HG02981 (cell line): Measurements from ENCODE around the gene MAML2.

Experiments used
- ATAC-seq: cut with Tn5 transposase; IDR thresholded peaks from one replicate; pipeline ENCODE4 v1.9.1; 2021; ENCODE audit warnings: mild to moderate bottlenecking, moderate library complexity; ENCODE audit not compliant: unreplicated experiment

The MAML2 gene

DNA sequence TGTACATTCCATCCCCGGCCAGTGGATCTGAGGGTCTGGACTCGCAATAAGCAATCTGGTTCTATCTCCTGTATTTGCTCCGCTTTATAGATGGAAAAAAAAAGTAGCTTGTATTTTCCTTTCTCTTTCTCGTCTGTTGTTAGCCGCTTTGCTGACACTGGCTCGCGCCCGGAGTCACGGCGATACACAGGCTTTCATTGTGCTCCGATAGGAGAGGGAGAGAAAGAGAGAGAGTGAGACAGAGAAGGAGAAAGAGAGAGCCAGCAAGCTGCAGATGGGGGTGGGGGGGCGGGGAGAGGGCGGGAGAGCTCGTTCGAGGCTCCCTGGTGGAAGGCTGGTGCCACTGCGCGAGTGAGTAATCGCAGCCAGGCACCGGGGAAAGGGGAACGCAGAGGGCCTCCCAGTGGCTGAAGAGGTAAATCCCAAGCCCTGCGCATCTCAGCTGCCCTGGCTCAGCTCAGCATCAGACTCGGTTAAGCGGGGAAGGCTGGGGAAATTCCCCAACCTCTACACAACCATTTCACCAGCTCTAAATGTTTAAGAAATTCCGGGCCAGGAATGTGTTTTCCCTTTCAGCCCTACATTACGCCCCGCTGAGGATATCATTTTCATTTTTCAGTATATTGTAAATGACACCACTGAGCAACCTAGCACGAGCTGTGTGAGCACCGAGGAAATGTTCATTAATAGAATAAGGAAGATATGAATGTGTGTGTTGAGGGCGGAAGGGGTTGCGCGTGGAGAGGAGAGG lies at the start of gene MAML2:
TSS of gene MAML2 (minus strand) at position 235 of the 751 bp plus-strand sequence. CDS start 1,300 bp downstream, outside the sequence.
- ATAC-seq = peak; percentile 78

- ATAC-seq = no peak
Observed at GRCh38 chr11:96391698-96392307, 48.8 kb upstream of the MAML2 start.

DNA sequence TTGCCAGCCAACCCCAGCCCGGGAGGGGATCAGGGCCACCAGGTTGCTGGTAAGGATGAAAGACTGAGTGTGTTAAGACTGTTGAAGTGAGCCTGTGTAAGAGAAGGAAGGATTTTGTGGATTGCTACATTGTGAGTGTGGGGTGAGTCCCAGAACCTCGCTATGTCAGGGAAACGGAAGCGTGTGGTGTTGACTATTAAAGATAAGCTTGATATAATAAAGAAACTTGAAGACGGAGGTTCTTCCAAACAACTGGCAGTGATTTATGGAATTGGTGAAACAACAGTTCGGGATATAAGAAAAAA lies 47.4 kb upstream of the MAML2 start:
- no peak for ATAC-seq

GRCh38 chr11:96389720-96390487 lies 46.9 kb upstream of the MAML2 start, which contains the start of the genes CCDC82 and JRKL:
TSS of gene CCDC82 (minus strand) at chr11:96389912. CDS start at chr11:96384747, 5,165 bp downstream.
TSS of gene JRKL (plus strand) at chr11:96390013. CDS start at chr11:96390650, 637 bp downstream.
- peak; percentile 92 for ATAC-seq

DNA sequence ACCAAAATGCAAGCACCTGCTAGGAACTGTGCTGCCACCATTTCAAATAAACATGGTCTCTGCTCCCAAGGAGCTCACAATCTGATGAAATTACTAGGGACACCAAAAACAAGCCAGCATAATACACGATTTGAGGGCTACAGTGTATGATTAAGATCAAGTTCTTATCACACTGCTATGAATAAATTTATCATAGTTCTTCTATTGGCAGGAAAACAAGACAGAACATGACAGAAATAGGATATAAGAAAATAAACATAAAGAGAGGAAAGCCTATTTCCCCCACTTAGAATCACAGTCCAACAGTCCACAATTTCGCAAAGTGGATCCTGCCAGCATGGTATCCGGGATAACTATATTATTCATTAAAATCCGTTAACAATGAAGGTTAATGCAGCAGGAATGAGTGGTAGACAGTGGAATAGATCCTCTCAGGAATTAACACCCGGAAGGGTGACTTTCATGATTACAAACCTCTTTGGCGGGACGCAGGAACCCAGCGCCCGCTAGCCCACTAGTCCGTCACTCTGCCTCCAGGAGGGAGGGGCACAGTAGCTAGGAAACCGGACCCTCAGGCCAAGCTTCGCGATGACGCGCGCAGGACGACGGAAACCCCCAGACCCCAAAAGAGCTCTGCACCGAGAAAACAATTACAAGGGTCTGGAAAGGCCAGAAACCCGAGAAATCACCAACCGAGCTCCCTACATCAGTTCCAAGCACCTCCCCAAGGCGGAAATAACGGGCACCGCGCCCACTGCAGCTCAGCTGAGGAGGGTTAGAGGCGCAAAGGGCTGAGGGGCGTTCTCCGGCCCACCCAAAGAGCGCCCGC lies 46.1 kb upstream of the MAML2 start:
- ATAC-seq = peak; percentile 45

GRCh38 chr11:96385187-96385586 lies 42.2 kb upstream of the MAML2 start:
- ATAC-seq = no peak

DNA sequence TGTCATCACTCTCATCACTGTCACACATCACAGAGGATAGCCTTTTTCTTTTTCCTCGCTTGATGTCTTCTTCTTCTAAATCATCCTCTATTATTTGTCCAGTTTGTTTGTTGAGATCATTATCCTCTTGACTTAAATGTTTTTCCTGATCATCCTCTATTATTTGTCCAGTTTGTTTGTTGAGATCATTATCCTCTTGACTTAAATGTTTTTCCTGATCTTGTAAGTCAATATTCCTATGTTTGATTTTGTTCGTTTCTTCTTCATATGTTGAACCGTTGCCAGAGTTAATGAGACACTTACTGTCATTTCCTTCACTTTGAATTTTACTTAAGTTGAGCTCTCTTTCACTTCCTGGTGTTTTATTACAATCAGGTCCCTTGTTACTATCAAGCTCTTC lies 41.2 kb upstream of the MAML2 start:
- no peak for ATAC-seq

GRCh38 chr11:96376796-96377195 lies 33.8 kb upstream of the MAML2 start:
- ATAC-seq = no peak

DNA sequence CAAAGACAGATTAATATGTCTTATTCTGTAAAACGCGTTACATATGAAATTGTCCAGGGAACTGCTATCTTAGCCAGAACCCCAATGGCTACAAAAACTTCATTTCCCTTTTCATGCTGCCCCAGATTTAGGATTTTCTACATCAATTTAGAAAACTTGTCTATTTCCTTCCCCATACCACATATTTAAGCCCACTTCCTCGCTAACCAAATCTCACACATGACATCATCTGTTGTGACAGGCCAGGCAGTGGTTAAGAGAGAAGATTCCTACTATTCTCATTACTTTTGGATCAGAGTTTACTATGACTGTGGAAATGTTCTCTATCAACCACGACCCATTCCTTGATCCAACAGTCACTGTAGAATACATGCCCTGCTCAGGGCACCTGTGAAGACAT lies 30.8 kb upstream of the MAML2 start:
- no peak for ATAC-seq

DNA sequence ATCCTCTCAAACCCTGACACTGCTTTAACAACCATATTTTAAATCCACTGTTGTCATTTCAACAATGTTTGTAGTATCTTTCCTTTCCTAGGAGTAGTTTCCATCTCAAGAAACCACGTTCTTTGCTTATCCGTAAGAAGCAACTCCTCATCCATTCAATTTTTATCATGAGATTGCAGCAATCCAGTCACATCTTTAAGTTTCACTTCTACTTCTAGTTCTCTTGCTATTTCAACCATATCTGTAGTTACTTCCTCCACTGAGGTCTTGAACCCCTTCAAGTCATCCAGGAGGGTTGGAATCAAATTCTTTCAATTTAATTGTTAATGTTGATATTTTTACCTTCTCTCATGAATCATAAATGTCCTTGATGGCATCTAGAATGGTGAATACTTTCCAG lies 24.3 kb upstream of the MAML2 start:
- ATAC-seq = no peak

DNA sequence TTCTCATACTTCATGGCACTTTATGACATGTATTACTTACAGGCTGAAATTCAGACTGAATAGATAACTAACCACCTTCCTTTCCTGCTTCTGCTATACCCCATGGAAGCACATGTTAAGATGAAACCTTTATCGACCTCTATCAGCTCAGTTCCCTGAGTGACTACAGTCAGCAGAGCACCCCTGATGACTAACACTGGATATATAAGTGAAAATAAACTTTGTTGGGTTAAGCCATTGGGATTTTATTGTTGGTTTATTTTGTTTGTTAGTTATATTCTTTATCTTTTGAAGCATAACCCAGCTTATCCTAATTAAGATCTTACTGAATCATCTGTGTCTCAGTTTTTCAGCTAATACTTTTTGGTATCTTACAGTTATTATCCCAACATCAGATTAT lies 23.0 kb upstream of the MAML2 start:
- no peak for ATAC-seq

DNA sequence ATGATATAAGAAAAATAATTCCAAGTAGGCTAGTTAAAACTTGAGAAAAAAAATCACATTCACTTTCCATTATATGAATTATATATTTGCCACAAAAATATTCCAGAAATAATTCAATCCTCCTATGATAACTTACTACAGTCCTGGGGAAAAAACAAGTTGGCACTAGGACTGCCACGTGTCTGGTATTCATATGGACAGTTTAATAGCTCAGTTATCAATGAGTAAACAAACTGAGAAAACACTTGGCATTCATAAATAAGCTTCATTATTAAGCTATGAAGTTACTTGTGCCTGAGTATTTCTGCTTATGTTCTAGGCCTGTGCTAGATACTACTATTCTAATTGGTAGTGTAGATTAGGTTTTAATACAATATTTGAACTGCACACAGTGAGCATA lies 22.5 kb upstream of the MAML2 start:
- no peak for ATAC-seq

- no peak for ATAC-seq
Observed at GRCh38 chr11:96361778-96362177, 18.8 kb upstream of the MAML2 start.

GRCh38 chr11:96358321-96358720 lies 15.3 kb upstream of the MAML2 start:
- no peak for ATAC-seq

DNA sequence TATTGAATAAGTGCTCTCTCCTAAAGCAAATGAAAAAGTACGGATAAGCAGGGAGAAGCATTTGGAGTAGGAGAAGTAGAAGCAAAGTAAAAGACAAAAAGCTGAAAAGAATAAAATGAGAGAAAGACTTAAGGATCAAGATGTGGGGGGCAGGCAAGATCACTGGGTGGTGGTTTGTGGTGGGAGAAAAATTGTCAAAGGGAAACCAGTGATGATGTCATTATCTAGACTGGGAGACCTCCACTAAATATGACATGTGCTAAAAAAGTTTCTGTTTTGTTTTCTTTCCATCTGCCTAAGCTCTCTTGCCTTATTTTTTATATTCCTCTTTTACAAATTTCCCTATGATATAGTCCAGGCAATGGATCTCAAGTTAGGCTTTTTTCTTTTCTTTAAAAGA lies 14.8 kb upstream of the MAML2 start:
- no peak for ATAC-seq

- no peak for ATAC-seq
Observed at GRCh38 chr11:96356848-96357247, 13.9 kb upstream of the MAML2 start.

DNA sequence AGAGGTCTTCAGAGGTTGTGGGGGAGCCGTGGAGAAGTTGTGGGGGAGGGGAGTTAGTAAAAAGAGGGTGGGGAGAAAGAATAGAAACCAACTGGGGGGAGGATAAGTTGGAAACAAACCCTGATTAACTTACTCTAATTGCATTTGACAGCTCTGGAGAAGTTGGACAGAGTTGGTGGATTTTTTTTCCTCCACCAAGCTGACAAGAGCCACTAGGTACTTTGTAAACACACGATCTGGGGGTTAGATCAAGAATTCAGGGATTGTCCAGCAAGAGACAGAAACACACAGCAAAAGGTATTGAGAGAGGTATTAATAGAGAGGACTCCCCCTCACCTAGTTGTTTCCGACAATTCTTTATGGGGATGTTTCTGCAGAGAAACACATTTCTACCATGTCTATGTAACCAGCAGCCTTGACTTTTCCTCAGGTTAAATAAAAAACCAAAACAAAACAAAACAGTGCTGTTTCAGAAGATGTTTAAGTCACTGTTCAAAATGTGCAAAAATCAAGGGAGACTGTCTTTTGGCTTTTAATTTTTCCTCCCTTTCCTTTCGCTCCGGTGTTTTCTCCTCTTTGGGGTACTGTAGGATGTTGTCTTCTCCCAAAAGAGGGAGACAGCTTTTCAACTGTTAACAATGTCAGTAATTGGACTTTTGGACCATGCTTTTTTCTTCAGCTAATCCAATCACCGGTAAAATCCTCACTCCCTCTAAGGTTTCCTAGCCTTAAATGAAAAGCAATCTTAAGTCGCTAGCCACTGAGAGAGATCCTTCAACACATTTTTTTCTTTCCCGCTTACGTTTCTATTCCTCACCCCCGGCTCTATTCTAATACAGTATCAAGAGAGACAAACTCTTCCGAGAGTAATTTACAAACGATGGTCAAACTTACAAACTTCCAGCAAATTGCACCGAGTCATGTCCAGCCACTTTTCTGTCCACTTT lies 708 bp downstream of the MAML2 start:
- no peak for ATAC-seq

DNA sequence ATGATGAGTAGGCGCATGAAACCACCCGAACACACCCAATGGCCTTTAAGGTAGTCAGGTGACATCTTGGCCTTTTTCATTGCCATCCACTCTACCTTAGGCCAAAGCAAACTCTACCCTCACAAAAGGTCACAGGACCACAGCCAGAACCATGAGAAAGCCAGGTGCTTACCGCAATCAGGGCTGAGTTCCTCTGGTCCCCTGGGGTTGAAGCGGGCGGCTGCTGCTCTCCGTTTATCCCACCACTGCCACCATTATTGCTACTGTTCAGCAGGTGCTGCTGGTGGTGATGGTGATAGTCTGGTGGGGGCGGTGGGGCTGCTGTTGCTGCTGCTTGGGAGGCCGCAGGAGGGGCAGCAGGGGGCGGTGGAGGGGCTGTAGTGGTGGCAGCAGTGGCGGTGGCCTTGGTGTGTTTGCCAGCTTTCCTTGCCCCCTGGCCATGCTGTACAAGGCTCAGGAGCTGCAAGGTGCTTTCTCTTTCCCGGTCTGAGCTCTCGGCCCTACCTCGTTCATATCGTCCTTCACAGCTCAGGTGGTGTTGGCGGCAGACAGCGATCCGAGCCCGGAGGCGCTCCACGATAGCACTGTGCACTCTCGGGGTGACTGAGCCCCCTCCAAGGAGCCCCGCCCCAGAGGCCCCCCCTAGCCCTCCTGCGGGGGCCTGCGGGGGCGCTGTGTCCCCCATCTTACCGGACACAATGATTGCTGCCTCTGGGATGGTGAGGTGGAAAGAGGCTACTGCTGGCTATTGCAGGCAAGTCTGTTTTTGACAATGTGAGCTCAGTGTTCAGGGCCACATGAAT lies 1.6 kb downstream of the MAML2 start:
- peak; percentile 41 for ATAC-seq

DNA sequence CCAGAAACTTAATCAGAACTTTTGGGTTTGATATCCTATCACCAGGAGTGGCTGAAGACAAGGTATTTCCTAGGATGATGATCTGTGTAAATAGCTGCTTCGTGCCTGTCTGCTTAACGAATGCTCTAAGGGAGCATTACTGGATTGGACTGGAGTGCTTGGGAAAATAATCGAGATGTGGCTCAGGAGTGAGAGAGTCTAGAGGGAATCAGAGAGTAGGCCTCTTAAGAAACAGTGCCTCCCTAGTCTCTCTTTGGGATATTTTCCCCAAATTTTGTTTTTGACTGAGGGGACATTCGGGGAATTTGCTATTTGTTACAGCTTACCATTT lies 2.5 kb downstream of the MAML2 start:
- no peak for ATAC-seq
